NT2/D1 (cell line): ENCODE results near the gene MMS22L.

Experiments used
- DNase-seq: peaks from one replicate; pipeline ENCODE4 v3.0.0-alpha.2; 2011; ENCODE audit warnings: low read depth, low spot score
- H3K27me3 ChIP-seq: 2 replicates; pipeline ENCODE4 v1.6.0; 2011; ENCODE audit warnings: mild to moderate bottlenecking; ENCODE audit not compliant: insufficient read length, insufficient read depth
- H3K36me3 ChIP-seq: 2 replicates; pipeline ENCODE4 v1.6.1; 2011; ENCODE audit warnings: mild to moderate bottlenecking, low read length, mixed read lengths; ENCODE audit not compliant: insufficient read depth, insufficient read length
- H3K4me1 ChIP-seq: 2 replicates; pipeline ENCODE4 v1.5.1; 2011; ENCODE audit not compliant: insufficient read depth, insufficient read length
- H3K4me3 ChIP-seq: 2 replicates; pipeline ENCODE4 v1.5.1; 2011; ENCODE audit warnings: low read depth; ENCODE audit not compliant: insufficient read length
- H3K9ac ChIP-seq: 2 replicates; pipeline ENCODE4 v1.6.0; 2011; ENCODE audit warnings: low read depth; ENCODE audit not compliant: insufficient read length
- H3K9me3 ChIP-seq: 2 replicates; pipeline ENCODE4 v1.5.1; 2011; ENCODE audit warnings: mild to moderate bottlenecking, low read length; ENCODE audit not compliant: insufficient read depth
- SUZ12 ChIP-seq: IDR thresholded peaks from 2 replicates; pipeline ENCODE4 v1.6.1; 2011; ENCODE audit not compliant: insufficient read length, insufficient read depth; ENCODE audit errors: extremely low read depth
- YY1 ChIP-seq: IDR thresholded peaks from 2 replicates; pipeline ENCODE4 v1.6.1; 2011; ENCODE audit not compliant: insufficient read length, insufficient read depth
- ZNF274 ChIP-seq: IDR thresholded peaks from 2 replicates; pipeline ENCODE4 v1.6.1; 2011; ENCODE audit warnings: mild to moderate bottlenecking, low read depth, low read length

Gene MMS22L

GRCh38 chr6:97114645-97115044 is 168.4 kb downstream of the MMS22L start:
- no peak for TF ChIP-seq ZNF274
- no peak for TF ChIP-seq SUZ12
- TF ChIP-seq YY1, result no peak
- Histone ChIP-seq H3K27me3 (no peaks in the 10 kb centered on the region), H3K4me3 (no peak overlapping the region), H3K9me3 (no peaks in the 10 kb centered on the region), H3K9ac (no peak overlapping the region), H3K36me3 (no peaks in the 10 kb centered on the region), H3K4me1 (no peaks in the 10 kb centered on the region)
- no peak for DNase-seq

- no peak overlapping the region for H3K4me3 ChIP-seq
- TF ChIP-seq YY1 (no peak), SUZ12 (no peak), ZNF274 (no peak)
- H3K9me3 ChIP-seq, result no peaks in the 10 kb centered on the region
- no peak for DNase-seq
- H3K4me1 ChIP-seq, result no peaks in the 10 kb centered on the region
- no peaks in the 10 kb centered on the region for H3K27me3 ChIP-seq
- no peaks in the 10 kb centered on the region for H3K36me3 ChIP-seq
- no peak overlapping the region for H3K9ac ChIP-seq
Observed at GRCh38 chr6:97113170-97113569, 169.8 kb downstream of the MMS22L start.

- DNase-seq, result no peak
- no peak for TF ChIP-seq SUZ12
- TF ChIP-seq ZNF274, result no peak
- TF ChIP-seq YY1, result no peak
- H3K9ac ChIP-seq, result no peak overlapping the region
- H3K4me3 ChIP-seq, result no peak overlapping the region
- H3K36me3 ChIP-seq, result no peaks in the 10 kb centered on the region
- H3K9me3 ChIP-seq, result no peaks in the 10 kb centered on the region
- H3K27me3 ChIP-seq, result no peaks in the 10 kb centered on the region
- no peaks in the 10 kb centered on the region for H3K4me1 ChIP-seq
Observed at GRCh38 chr6:97111243-97111642, 171.8 kb downstream of the MMS22L start.

GRCh38 chr6:97110626-97111025 is 172.4 kb downstream of the MMS22L start:
- Histone ChIP-seq H3K9me3 (no peaks in the 10 kb centered on the region), H3K36me3 (no peaks in the 10 kb centered on the region), H3K4me3 (no peak overlapping the region), H3K27me3 (no peaks in the 10 kb centered on the region), H3K4me1 (no peaks in the 10 kb centered on the region), H3K9ac (no peak overlapping the region)
- TF ChIP-seq ZNF274 (no peak), SUZ12 (no peak), YY1 (no peak)
- no peak for DNase-seq

- Histone ChIP-seq H3K4me1 (no peaks in the 10 kb centered on the region), H3K9ac (no peak overlapping the region), H3K9me3 (no peaks in the 10 kb centered on the region), H3K4me3 (no peak overlapping the region), H3K36me3 (no peaks in the 10 kb centered on the region), H3K27me3 (no peaks in the 10 kb centered on the region)
- DNase-seq, result no peak
- no peak for TF ChIP-seq ZNF274
- no peak for TF ChIP-seq YY1
- TF ChIP-seq SUZ12, result no peak
Observed at GRCh38 chr6:97110149-97110548, 172.9 kb downstream of the MMS22L start.

GRCh38 chr6:97109444-97109843 is 173.6 kb downstream of the MMS22L start:
- Histone ChIP-seq H3K27me3 (no peaks in the 10 kb centered on the region), H3K36me3 (no peaks in the 10 kb centered on the region), H3K9me3 (no peaks in the 10 kb centered on the region), H3K4me1 (no peaks in the 10 kb centered on the region), H3K4me3 (no peak overlapping the region), H3K9ac (no peak overlapping the region)
- DNase-seq, result no peak
- TF ChIP-seq SUZ12 (no peak), ZNF274 (no peak), YY1 (no peak)

- Histone ChIP-seq H3K36me3 (no peaks in the 10 kb centered on the region), H3K9ac (no peak overlapping the region), H3K9me3 (no peaks in the 10 kb centered on the region), H3K4me3 (no peak overlapping the region), H3K27me3 (no peaks in the 10 kb centered on the region), H3K4me1 (no peaks in the 10 kb centered on the region)
- no peak for DNase-seq
- TF ChIP-seq YY1, result no peak
- TF ChIP-seq ZNF274, result no peak
- no peak for TF ChIP-seq SUZ12
Observed at GRCh38 chr6:97102145-97102790, 180.7 kb downstream of the MMS22L start.

- Histone ChIP-seq H3K27me3 (no peaks in the 10 kb centered on the region), H3K4me1 (no peaks in the 10 kb centered on the region), H3K4me3 (no peak overlapping the region), H3K9ac (no peak overlapping the region), H3K9me3 (no peaks in the 10 kb centered on the region), H3K36me3 (no peaks in the 10 kb centered on the region)
- TF ChIP-seq YY1, result no peak
- no peak for TF ChIP-seq SUZ12
- TF ChIP-seq ZNF274, result no peak
- no peak for DNase-seq
Observed at GRCh38 chr6:97100696-97101095, 182.3 kb downstream of the MMS22L start.
